Vagina (tissue), 2 donors: ENCODE data around the gene SEC22B. TPM values are rescaled to one million over a fixed set of nuclear protein-coding genes. Genes with fewer than 3 reads are reported as not detected.
"Not testable (repeated sequence)": the region's sequence is repeated elsewhere in the genome, so short reads cannot be mapped to it uniquely, and the experiment has no call there.

ENCODE experiments used
- DNase-seq, 2 donors: peaks; one replicate each; pipeline ENCODE4 v3.0.0-alpha.2; 2017; ENCODE audit errors: extremely low spot score in 2 of 2
- H3K27ac ChIP-seq: fragments of 200-600 bp; sonication (generic); one replicate; pipeline ENCODE4 v1.5.1; 2019
- H3K27me3 ChIP-seq: fragments of 200-600 bp; sonication (generic); one replicate; pipeline ENCODE4 v1.5.1; 2019
- H3K36me3 ChIP-seq, 2 donors: fragments of 200-600 bp; sonication (generic); one replicate each; pipeline ENCODE4 v1.5.1; 2017 to 2019
- H3K4me1 ChIP-seq: fragments of 200-600 bp; sonication (generic); one replicate; pipeline ENCODE4 v1.5.1; 2019
- H3K4me3 ChIP-seq, 2 donors: fragments of 200-600 bp; sonication (generic); 1 replicate in 1 of 2; 2 replicates in 1 of 2; pipeline ENCODE4 v1.5.1; 2016 to 2019
- H3K9me3 ChIP-seq: fragments of 200-600 bp; sonication (generic); one replicate; pipeline ENCODE4 v1.5.1; 2019
- CTCF ChIP-seq, 3 experiments: fragments of 450-650 bp in 2 of 3; fragments of 200-600 bp in 1 of 3; sonication (generic) in 1 of 3; IDR thresholded peaks; one replicate each; pipeline ENCODE4 v1.5.1; 2017 to 2019; ENCODE audit warnings: antibody characterized with exemption in 3 of 3, mild to moderate bottlenecking in 2 of 3, moderate library complexity in 2 of 3
- POLR2A ChIP-seq, 2 donors: fragments of 450-650 bp; IDR thresholded peaks; one replicate each; pipeline ENCODE4 v1.6.1; 2017; ENCODE audit warnings: antibody characterized with exemption in 2 of 2, mild to moderate bottlenecking in 2 of 2, moderate library complexity in 2 of 2
- POLR2AphosphoS5 ChIP-seq, 2 donors: sonication (generic); formaldehyde crosslinking; IDR thresholded peaks; one replicate each; pipeline ENCODE4 v1.9.0; 2017; ENCODE audit warnings: antibody characterized with exemption in 2 of 2, mild to moderate bottlenecking in 2 of 2, low read depth in 1 of 2; ENCODE audit not compliant: insufficient read depth in 1 of 2
- intact Hi-C: fragments of 100-400 bp; cut with DNase I; formaldehyde crosslinking; loops from one replicate; pipeline ENCODE4 v1.15.1; 2023
- total RNA-seq: library from RNA; depleted of rRNA; stranded (reverse); fragments of >200 nt; gene quantifications from one replicate; pipeline ENCODE4 v1.2.3, GENCODE V29; 2016

The SEC22B gene
- total RNA-seq, 1 donor from 2014 or later: 19.4 TPM

DNA sequence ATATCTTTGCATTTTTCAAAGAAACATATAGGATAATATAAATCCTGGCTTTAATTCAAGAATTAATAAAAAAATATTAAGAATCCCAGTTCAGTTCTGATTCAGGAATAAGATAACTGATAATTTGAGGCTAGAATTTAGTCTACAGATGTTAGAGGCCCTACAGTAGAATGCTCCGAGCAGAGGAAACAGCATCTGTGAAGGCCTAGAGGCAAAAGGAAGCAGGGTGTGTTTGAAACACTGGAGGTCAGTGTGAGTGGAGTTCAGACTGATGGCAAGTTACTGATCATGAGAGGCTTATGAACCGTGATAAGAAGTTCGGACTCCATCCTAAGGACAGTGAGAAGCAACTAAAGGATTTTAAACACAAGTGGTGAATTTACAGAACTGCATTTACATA is 33.0 kb downstream of the SEC22B start:
- H3K36me3 ChIP-seq, DNase-seq, intact Hi-C loops, H3K9me3 ChIP-seq, H3K4me3 ChIP-seq, H3K27me3 ChIP-seq, H3K4me1 ChIP-seq: not testable (repeated sequence)
- peak overlapping the region; percentile 27 for H3K27ac ChIP-seq

GRCh38 chr1:120142512-120143263 is 33.6 kb downstream of the SEC22B start:
- H3K4me3 ChIP-seq, H3K4me1 ChIP-seq, H3K27me3 ChIP-seq, intact Hi-C loops, H3K9me3 ChIP-seq, H3K36me3 ChIP-seq, DNase-seq: not testable (repeated sequence)
- H3K27ac ChIP-seq: peak overlapping the region; percentile 27

GRCh38 chr1:120141865-120142264 is 34.5 kb downstream of the SEC22B start:
- DNase-seq, H3K27me3 ChIP-seq, H3K4me1 ChIP-seq, intact Hi-C loops, H3K4me3 ChIP-seq, H3K27ac ChIP-seq, H3K9me3 ChIP-seq, H3K36me3 ChIP-seq: not testable (repeated sequence)

- intact Hi-C loops, H3K9me3 ChIP-seq, H3K27ac ChIP-seq, H3K4me1 ChIP-seq, DNase-seq, H3K4me3 ChIP-seq, H3K36me3 ChIP-seq, H3K27me3 ChIP-seq: not testable (repeated sequence)
Observed at GRCh38 chr1:120140656-120141265, 35.6 kb downstream of the SEC22B start.

DNA sequence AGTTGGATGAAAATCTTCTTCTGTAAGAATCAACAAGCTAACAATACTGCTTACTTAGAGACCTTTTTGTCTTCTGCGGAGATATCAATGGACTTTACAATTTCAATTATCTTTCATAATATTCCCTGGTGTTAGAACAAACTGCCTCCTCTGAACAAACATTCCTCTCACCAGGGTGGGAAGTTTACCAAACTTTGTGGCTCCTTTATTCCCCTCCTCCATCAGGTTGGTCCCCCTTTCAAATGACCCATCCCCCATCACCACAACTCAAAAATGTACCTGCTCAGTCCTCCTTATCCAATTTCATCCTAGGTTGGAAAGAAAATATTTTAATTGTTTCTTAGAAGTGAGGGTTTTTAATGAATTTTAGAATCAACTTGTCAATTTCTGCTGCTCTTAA is 40.2 kb downstream of the SEC22B start:
- H3K27ac ChIP-seq, intact Hi-C loops, DNase-seq: not testable (repeated sequence)

DNA sequence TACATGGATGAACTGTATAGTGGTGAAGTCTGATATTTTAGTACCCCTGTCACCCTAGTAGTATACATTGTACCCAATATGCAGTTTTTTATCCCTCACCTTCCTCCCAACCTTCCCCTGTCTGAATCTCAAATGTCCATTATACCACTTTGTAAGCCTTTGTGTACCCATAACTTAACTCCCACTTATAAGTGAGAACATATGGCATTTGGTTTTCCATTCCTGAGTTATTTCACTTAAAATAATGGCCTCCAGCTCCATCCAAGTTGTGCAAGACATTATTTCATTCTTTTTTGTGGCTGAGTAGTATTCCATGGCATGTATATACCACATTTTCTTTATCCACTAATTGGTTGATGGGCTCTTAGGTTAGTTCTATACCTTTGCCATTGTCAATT is 42.4 kb downstream of the SEC22B start:
- H3K4me3 ChIP-seq, DNase-seq, H3K27me3 ChIP-seq, H3K9me3 ChIP-seq, intact Hi-C loops, H3K4me1 ChIP-seq, H3K27ac ChIP-seq, H3K36me3 ChIP-seq: not testable (repeated sequence)

More for the DNA sequence above, 40.2 kb downstream of the SEC22B start:
- H3K4me3 ChIP-seq, H3K9me3 ChIP-seq, H3K27me3 ChIP-seq, H3K36me3 ChIP-seq, H3K4me1 ChIP-seq: not testable (repeated sequence)

DNA sequence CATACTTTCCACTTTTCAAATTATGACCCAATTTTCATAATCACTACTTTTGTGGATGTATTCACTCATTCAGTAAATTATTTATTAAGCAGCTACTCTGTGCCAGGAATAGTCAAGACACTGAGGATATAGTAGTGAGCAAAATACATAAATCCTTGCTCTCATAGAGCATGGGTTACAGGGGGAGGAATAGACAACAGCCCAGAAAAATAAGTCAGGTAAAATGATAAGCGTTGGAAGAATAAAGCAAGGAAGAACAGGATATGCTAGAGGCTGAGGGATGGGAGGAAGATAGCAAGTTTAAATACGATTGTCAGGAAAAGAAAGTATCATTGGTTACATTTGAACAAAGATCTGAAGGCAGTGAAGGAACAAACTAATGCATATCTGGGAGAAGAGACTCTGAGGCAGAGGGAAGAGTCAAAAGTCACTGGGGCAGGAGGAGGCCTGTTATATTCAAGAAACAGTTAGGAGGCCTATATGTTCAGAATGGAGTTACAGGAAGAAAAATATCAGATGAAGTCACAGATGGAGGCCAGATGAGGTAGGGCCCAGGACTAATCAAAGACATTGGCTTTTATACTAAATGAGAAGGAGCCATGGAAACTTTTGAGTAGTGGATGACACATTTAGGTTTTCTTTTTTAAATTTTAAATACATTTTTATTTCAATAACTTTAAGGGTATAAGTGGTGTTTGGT is 42.9 kb downstream of the SEC22B start:
- DNase-seq: no peak
- TF ChIP-seq POLR2A (IDR thresholded peaks at IDR 0.05) (no peak), POLR2AphosphoS5 (IDR thresholded peaks at IDR 0.05; ENCODE audit: insufficient read depth in 1 of 2, low read depth in 1 of 2) (no peak), CTCF (IDR thresholded peaks at IDR 0.05) (no peak)
- H3K27ac ChIP-seq: peak overlapping the region; percentile 2

GRCh38 chr1:120132406-120132763 is 43.9 kb downstream of the SEC22B start:
- H3K4me3 ChIP-seq, DNase-seq, H3K4me1 ChIP-seq, H3K27me3 ChIP-seq, H3K9me3 ChIP-seq, H3K36me3 ChIP-seq, intact Hi-C loops: not testable (repeated sequence)
- peak overlapping the region; percentile 25 for H3K27ac ChIP-seq

More for the DNA sequence above, 42.9 kb downstream of the SEC22B start:
- intact Hi-C loops: no loop called here
- H3K36me3 ChIP-seq: no peaks in the 10 kb centered on the region
- H3K27me3 ChIP-seq: no peaks in the 10 kb centered on the region
- H3K4me1 ChIP-seq: no peaks in the 10 kb centered on the region
- no peaks in the 10 kb centered on the region for H3K9me3 ChIP-seq
- H3K4me3 ChIP-seq: no peak overlapping the region

DNA sequence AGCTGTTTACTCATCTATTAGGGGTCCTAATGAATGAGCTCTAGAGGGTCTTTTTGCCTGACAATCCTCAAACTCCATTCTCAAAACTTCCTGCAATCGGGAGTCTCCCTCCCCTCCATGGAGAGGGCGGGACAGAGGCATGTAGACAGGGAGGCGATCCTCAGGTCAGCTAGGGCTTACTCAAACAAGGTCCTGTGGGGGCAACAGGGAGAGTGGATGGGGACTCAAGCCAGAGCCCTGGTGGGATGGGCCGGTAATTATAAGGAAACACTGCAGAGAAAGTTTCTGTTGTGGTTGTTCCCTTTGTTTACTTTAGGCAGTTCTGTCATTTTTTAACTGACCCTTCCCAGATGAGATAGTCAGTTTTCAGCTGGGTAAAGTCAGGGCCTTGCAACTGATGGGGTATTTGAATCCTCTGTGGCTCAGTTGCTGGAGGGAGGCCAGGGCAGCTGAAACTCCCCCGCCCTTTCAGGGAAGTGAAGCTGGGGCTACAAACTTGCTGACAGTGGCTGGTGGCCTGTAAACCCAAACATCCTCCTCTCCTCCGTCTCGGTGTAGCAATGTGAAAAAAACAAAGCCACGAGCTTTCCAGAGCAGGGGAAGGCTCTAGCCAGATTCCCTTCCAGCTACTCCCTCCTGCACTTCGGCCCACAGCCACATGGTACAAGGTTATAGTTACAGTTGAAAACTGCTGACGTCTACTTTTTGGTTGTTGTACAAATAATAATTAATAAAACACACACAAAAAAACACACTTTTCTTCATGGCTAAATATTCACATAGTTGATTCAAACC is 44.5 kb downstream of the SEC22B start:
- H3K9me3 ChIP-seq, intact Hi-C loops, H3K4me3 ChIP-seq, H3K4me1 ChIP-seq, H3K36me3 ChIP-seq, H3K27me3 ChIP-seq, DNase-seq: not testable (repeated sequence)
- H3K27ac ChIP-seq: peak overlapping the region; percentile 25

- H3K27ac ChIP-seq, H3K36me3 ChIP-seq, DNase-seq, H3K4me3 ChIP-seq, H3K4me1 ChIP-seq, intact Hi-C loops, H3K9me3 ChIP-seq, H3K27me3 ChIP-seq: not testable (repeated sequence)
Observed at GRCh38 chr1:120127921-120128320, 48.4 kb downstream of the SEC22B start.

GRCh38 chr1:120126216-120126615 is 50.1 kb downstream of the SEC22B start:
- intact Hi-C loops: not testable (repeated sequence)

More at GRCh38 chr1:120126216-120126615, 50.1 kb downstream of the SEC22B start:
- not testable (repeated sequence) for H3K27me3 ChIP-seq, H3K4me1 ChIP-seq, H3K36me3 ChIP-seq, H3K4me3 ChIP-seq, H3K9me3 ChIP-seq, DNase-seq, H3K27ac ChIP-seq
